Measurements from ENCODE around the gene MAP3K19.
"Not testable (repeated sequence)": the region's sequence is repeated elsewhere in the genome, so short reads cannot be mapped to it uniquely, and the experiment has no call there.

MAP3K19 gene

GRCh38 chr2:134980639-134981038 is 66.6 kb downstream of the MAP3K19 start:
- DNase-seq (ENCODE audit: low read depth), result no peak

GRCh38 chr2:134979221-134979620 is 68.0 kb downstream of the MAP3K19 start:
- no peak for DNase-seq (ENCODE audit: low read depth)

GRCh38 chr2:134977104-134977503 is 70.1 kb downstream of the MAP3K19 start:
- DNase-seq (ENCODE audit: low read depth), result not testable (repeated sequence)

GRCh38 chr2:134976074-134976702 is 71.1 kb downstream of the MAP3K19 start:
- DNase-seq (ENCODE audit: low read depth), result no peak

GRCh38 chr2:134975281-134976009 is 71.8 kb downstream of the MAP3K19 start:
- DNase-seq (ENCODE audit: low read depth), result no peak

- DNase-seq (ENCODE audit: low read depth), result no peak
Measured at GRCh38 chr2:134973241-134974138, 73.8 kb downstream of the MAP3K19 start.

GRCh38 chr2:134967166-134967565 is 80.1 kb downstream of the MAP3K19 start:
- DNase-seq (ENCODE audit: low read depth), result not testable (repeated sequence)

GRCh38 chr2:134957477-134957876 is 89.8 kb downstream of the MAP3K19 start:
- DNase-seq (ENCODE audit: low read depth), result no peak

GRCh38 chr2:134955744-134956143 is 91.5 kb downstream of the MAP3K19 start:
- DNase-seq (ENCODE audit: low read depth), result no peak

GRCh38 chr2:134954065-134954464 is 93.2 kb downstream of the MAP3K19 start:
- no peak for DNase-seq (ENCODE audit: low read depth)

- DNase-seq (ENCODE audit: low read depth), result no peak
Measured at GRCh38 chr2:134952608-134953007, 94.6 kb downstream of the MAP3K19 start.

GRCh38 chr2:134950886-134951285 is 96.4 kb downstream of the MAP3K19 start:
- no peak for DNase-seq (ENCODE audit: low read depth)

GRCh38 chr2:134949981-134950708 is 97.1 kb downstream of the MAP3K19 start:
- no peak for DNase-seq (ENCODE audit: low read depth)

GRCh38 chr2:134946073-134946472 is 101.2 kb downstream of the MAP3K19 start:
- DNase-seq (ENCODE audit: low read depth), result no peak

GRCh38 chr2:134944975-134945374 is 102.3 kb downstream of the MAP3K19 start:
- DNase-seq (ENCODE audit: low read depth), result no peak

GRCh38 chr2:134943540-134943939 is 103.7 kb downstream of the MAP3K19 start:
- DNase-seq (ENCODE audit: low read depth), result no peak

GRCh38 chr2:134936691-134937090 is 110.6 kb downstream of the MAP3K19 start:
- no peak for DNase-seq (ENCODE audit: low read depth)

- no peak for DNase-seq (ENCODE audit: low read depth)
Measured at GRCh38 chr2:134934641-134935040, 112.6 kb downstream of the MAP3K19 start.

GRCh38 chr2:134934150-134934549 is 113.1 kb downstream of the MAP3K19 start:
- no peak for DNase-seq (ENCODE audit: low read depth)

- DNase-seq (ENCODE audit: low read depth), result no peak
Measured at GRCh38 chr2:134933732-134934131, 113.5 kb downstream of the MAP3K19 start.

- no peak for DNase-seq (ENCODE audit: low read depth)
Measured at GRCh38 chr2:134932864-134933526, 114.3 kb downstream of the MAP3K19 start.
